HepG2 (cell line): Measurements from ENCODE around the gene LPXN. TPM values are rescaled to one million over a fixed set of nuclear protein-coding genes. Genes with fewer than 3 reads are reported as not detected.

Experiments
- ATAC-seq: fragments of 200-7000 bp; cut with Tn5 transposase; 3 replicates; pipeline ENCODE4 v1.9.1; 2020; ENCODE audit warnings: mild to moderate bottlenecking, moderate library complexity
- BruUV-seq: library from RNA; stranded (reverse); fragments of 400-500 nt; replicated peaks from 2 replicates; lab custom pipeline; 2021; lab: Mats Ljungman, UMichigan
- CTCF ChIA-PET: fragments of 300-600 bp; formaldehyde crosslinking; extraction: SDS; loops from one replicate; lab custom pipeline; 2021; ENCODE audit warnings: low total read pairs, inconsistent platforms, low intra/inter-chr PET ratio; lab: Yijun Ruan, JAX
- POLR2A ChIA-PET: fragments of 350-600 bp; sonication (Branson Sonifier 250); formaldehyde crosslinking; loops from one replicate; lab custom pipeline; 2020; ENCODE audit warnings: antibody characterized with exemption, inconsistent platforms; lab: Yijun Ruan, JAX
- DNase-seq: peaks from one replicate; pipeline ENCODE4 v3.0.0-alpha.2; 2015; ENCODE audit warnings: low spot score
- FAIRE-seq: peaks from 3 replicates; lab custom pipeline; 2011; peaks lifted over from hg19 to GRCh38; lab: Jason Lieb, UNC
- H2AFZ ChIP-seq: one replicate; pipeline ENCODE4 v1.6.1; 2011; ENCODE audit warnings: low read length, inconsistent platforms
- H3K27ac ChIP-seq: fragments of 300-600 bp; 3 replicates; pipeline ENCODE4 v1.8.0; 2011; ENCODE audit warnings: mixed run types, mild to moderate bottlenecking, mixed read lengths, low read length, inconsistent platforms; ENCODE audit not compliant: insufficient read depth; ENCODE audit errors: extremely low read length
- H3K27me3 ChIP-seq, 2 experiments: fragments of 200-600 bp in 1 of 2; 2 replicates in 1 of 2; 3 replicates in 1 of 2; pipeline versions ENCODE4 v1.6.0 to v1.8.0; 2011; ENCODE audit warnings: low read length in 2 of 2, mild to moderate bottlenecking in 2 of 2, moderate library complexity in 2 of 2, inconsistent platforms in 1 of 2; ENCODE audit not compliant: insufficient read depth in 2 of 2, control insufficient read depth in 1 of 2
- H3K36me3 ChIP-seq, 2 experiments: fragments of 200-600 bp in 1 of 2; replicated peaks in 1 of 2; 2 replicates in 1 of 2; 3 replicates in 1 of 2; pipeline versions ENCODE4 v1.5.1 to v1.8.0; 2011; ENCODE audit warnings: low read length in 2 of 2, inconsistent platforms in 1 of 2; ENCODE audit not compliant: insufficient read depth in 2 of 2, control insufficient read depth in 1 of 2
- H3K4me1 ChIP-seq: 2 replicates; pipeline ENCODE4 v1.5.1; 2012; ENCODE audit warnings: low read length, inconsistent platforms; ENCODE audit not compliant: insufficient read depth
- H3K4me2 ChIP-seq: 2 replicates; pipeline ENCODE4 v1.6.0; 2011; ENCODE audit warnings: low read depth, low read length, inconsistent platforms
- H3K4me3 ChIP-seq, 3 experiments: fragments of 200-600 bp in 1 of 3; sonication (generic), shearing (Covaris generic) in 1 of 3; replicated peaks in 1 of 3; 2 replicates each; pipeline ENCODE4 v1.5.1; 2011 to 2016; ENCODE audit warnings: low read length in 3 of 3, inconsistent platforms in 2 of 3, low read depth in 2 of 3, mild to moderate bottlenecking in 2 of 3, control low read depth in 1 of 3, mixed read lengths in 1 of 3; ENCODE audit not compliant: insufficient read depth in 1 of 3
- H3K79me2 ChIP-seq: one replicate; pipeline ENCODE4 v1.6.1; 2011; ENCODE audit warnings: low read length, inconsistent platforms; ENCODE audit not compliant: insufficient read depth
- H3K9ac ChIP-seq: 2 replicates; pipeline ENCODE4 v1.6.0; 2011; ENCODE audit warnings: mild to moderate bottlenecking, low read depth, low read length, inconsistent platforms; ENCODE audit not compliant: insufficient read depth
- H3K9me3 ChIP-seq: 2 replicates; pipeline ENCODE4 v1.5.1; 2012; ENCODE audit warnings: mild to moderate bottlenecking, low read length
- H4K20me1 ChIP-seq: 2 replicates; pipeline ENCODE4 v1.6.0; 2011; ENCODE audit warnings: inconsistent platforms, mild to moderate bottlenecking, low read length, moderate library complexity; ENCODE audit not compliant: insufficient read depth
- ASH2L ChIP-seq: fragments of 300-600, 200-600 bp; sonication (generic); IDR thresholded peaks from 2 replicates; pipeline ENCODE4 v1.7.0; 2017; ENCODE audit warnings: low read depth, mild to moderate bottlenecking, moderate library complexity, mixed read lengths, low read length; ENCODE audit not compliant: insufficient read length
- FUBP1 ChIP-seq: sonication (generic); formaldehyde crosslinking; IDR thresholded peaks from 2 replicates; pipeline ENCODE4 v1.5.1; 2020; ENCODE audit warnings: missing genetic modification reagents, mild to moderate bottlenecking, borderline replicate concordance
- KLF16 ChIP-seq, 2 experiments: sonication (generic) in 1 of 2; formaldehyde crosslinking in 1 of 2; IDR thresholded peaks; 2 replicates each; pipeline versions ENCODE4 v1.6.1 to v1.8.0; 2016 to 2023; ENCODE audit warnings: missing genetic modification reagents in 2 of 2, missing compliant biosample characterization in 1 of 2
- KMT2B ChIP-seq: IDR thresholded peaks from 2 replicates; pipeline ENCODE4 v1.6.1; 2016; ENCODE audit warnings: missing genetic modification reagents, missing compliant biosample characterization
- LRRFIP1 ChIP-seq: sonication (generic); formaldehyde crosslinking; conservative IDR thresholded peaks from 2 replicates; pipeline ENCODE4 v1.4.0; 2020; ENCODE audit warnings: missing genetic modification reagents
- NR0B2 ChIP-seq: sonication (generic); formaldehyde crosslinking; IDR thresholded peaks from 2 replicates; pipeline ENCODE4 v1.4.0; 2020; ENCODE audit warnings: mild to moderate bottlenecking, missing genetic modification reagents
- POLR2AphosphoS5 ChIP-seq: IDR thresholded peaks from 2 replicates; pipeline ENCODE4 v1.6.1; 2012; ENCODE audit warnings: low read depth, low read length
- REST ChIP-seq, 2 experiments: IDR thresholded peaks; 2 replicates each; pipeline ENCODE4 v1.6.1; 2011 to 2012; ENCODE audit warnings: low read length in 2 of 2, borderline replicate concordance in 1 of 2, low read depth in 1 of 2, mild to moderate bottlenecking in 1 of 2, moderate library complexity in 1 of 2
- SKI ChIP-seq: fragments of 450-650 bp; IDR thresholded peaks from one replicate; pipeline ENCODE4 v1.6.1; 2018; ENCODE audit warnings: mild to moderate bottlenecking; ENCODE audit not compliant: partially characterized antibody
- THRA ChIP-seq: sonication (generic); formaldehyde crosslinking; IDR thresholded peaks from 2 replicates; pipeline ENCODE4 v1.4.0; 2020; ENCODE audit warnings: missing genetic modification reagents, borderline replicate concordance
- ZNF350 ChIP-seq: sonication (generic); formaldehyde crosslinking; IDR thresholded peaks from 2 replicates; pipeline ENCODE4 v1.4.0; 2020; ENCODE audit warnings: mild to moderate bottlenecking, low read depth, missing genetic modification reagents, borderline replicate concordance
- ZNF746 ChIP-seq: sonication (generic); formaldehyde crosslinking; IDR thresholded peaks from 2 replicates; pipeline ENCODE4 v1.8.0; 2022; ENCODE audit warnings: mild to moderate bottlenecking, missing genetic modification reagents
- WGBS: methylation state at CpG from one replicate; pipeline ENCODE4 v1.1.6; 2017; ENCODE audit warnings: low lambda C conversion rate; 5-methylcytosine and 5-hydroxymethylcytosine counted together
- in situ Hi-C: cut with HindIII; loops from 2 replicates; pipeline ENCODE4 v1.10.0; 2017; ENCODE audit warnings: low pct_unique_long_range_greater_than_20kb; ENCODE audit not compliant: extremely low pct_ligation_motif_present
- intact Hi-C: fragments of 100-400 bp; cut with micrococcal nuclease; formaldehyde crosslinking; loops from one replicate; pipeline ENCODE4 v1.10.0; 2022; ENCODE audit not compliant: unreplicated experiment
- polyA plus RNA-seq, 8 experiments: library from polyadenylated mRNA; depleted of rRNA in 3 of 8; stranded (reverse) in 7 of 8; unstranded in 1 of 8; fragments of >200 nt; fragmentation: Illumina TruSeq in 4 of 8; extraction: Trizol in 4 of 8; gene quantifications; 2 replicates each; pipeline versions ENCODE4 v1.2.1 to v1.2.3, GENCODE V29; 2011 to 2016; ENCODE audit warnings: low read depth in 4 of 8, missing spikeins in 1 of 8, mixed read lengths in 1 of 8; ENCODE audit not compliant: insufficient read depth in 1 of 8
- total RNA-seq, 5 experiments: library from RNA; depleted of rRNA; stranded (reverse); fragments of >200 nt; fragmentation: Illumina TruSeq; extraction: Trizol; gene quantifications; 2 replicates each; pipeline ENCODE4 v1.2.3, GENCODE V29; 2016; ENCODE audit warnings: low read depth in 1 of 5

The LPXN gene
- total and polyA plus RNA-seq, 2 of the 13 experiments (the other 11 are each of a cell fraction or from before 2014, with no cell fraction given) = 1.7 to 3.5 TPM

GRCh38 chr11:58591659-58592058, 16.0 kb upstream of the LPXN start:
- CTCF ChIA-PET = no interaction called here
- Histone ChIP-seq H3K79me2 (peaks cover 94% of the 10 kb centered on the region), H3K4me3 (no peak overlapping the region), H3K27ac (no peak overlapping the region), H3K4me1 (peaks cover 39% of the 10 kb centered on the region), H4K20me1 (peaks cover 8% of the 10 kb centered on the region), H3K4me2 (no peak overlapping the region), H3K27me3 (no peaks in the 10 kb centered on the region), H3K36me3 (peaks cover 2 to 19% of the 10 kb centered on the region in 2 experiments; a peak in 4 of 5 replicates), H3K9ac (no peak overlapping the region), H3K9me3 (no peaks in the 10 kb centered on the region), H2AFZ (no peak overlapping the region)
- ATAC-seq (no peak), DNase-seq (no peak), FAIRE-seq (no peak)
- intact Hi-C loops (no loop called here), in situ Hi-C loops (no loop called here)
- POLR2A ChIA-PET = no interaction called here
- no TSS peak for BruUV-seq
- WGBS = 100% methylated on average over 3 of the region's 3 CpGs
- TF ChIP-seq ZNF350 (CRISPR knock-in tag) (no peak), ZNF746 (no peak), THRA (no peak), KLF16 (CRISPR knock-in tag; IDR thresholded peaks at IDR 0.05) (no peak), KMT2B (no peak), REST (IDR thresholded peaks at IDR 0.05; ENCODE audit: borderline replicate concordance in 1 of 2, low read depth in 1 of 2, low read length in 2 of 2) (no peak), ASH2L (no peak), SKI (no peak), NR0B2 (no peak), POLR2AphosphoS5 (no peak), LRRFIP1 (CRISPR knock-in tag) (no peak), FUBP1 (CRISPR knock-in tag) (no peak)
